ENCODE data around the gene ZNF91.
"Not testable (repeated sequence)": the region's sequence is repeated elsewhere in the genome, so short reads cannot be mapped to it uniquely, and the experiment has no call there.

The ZNF91 gene

DNA sequence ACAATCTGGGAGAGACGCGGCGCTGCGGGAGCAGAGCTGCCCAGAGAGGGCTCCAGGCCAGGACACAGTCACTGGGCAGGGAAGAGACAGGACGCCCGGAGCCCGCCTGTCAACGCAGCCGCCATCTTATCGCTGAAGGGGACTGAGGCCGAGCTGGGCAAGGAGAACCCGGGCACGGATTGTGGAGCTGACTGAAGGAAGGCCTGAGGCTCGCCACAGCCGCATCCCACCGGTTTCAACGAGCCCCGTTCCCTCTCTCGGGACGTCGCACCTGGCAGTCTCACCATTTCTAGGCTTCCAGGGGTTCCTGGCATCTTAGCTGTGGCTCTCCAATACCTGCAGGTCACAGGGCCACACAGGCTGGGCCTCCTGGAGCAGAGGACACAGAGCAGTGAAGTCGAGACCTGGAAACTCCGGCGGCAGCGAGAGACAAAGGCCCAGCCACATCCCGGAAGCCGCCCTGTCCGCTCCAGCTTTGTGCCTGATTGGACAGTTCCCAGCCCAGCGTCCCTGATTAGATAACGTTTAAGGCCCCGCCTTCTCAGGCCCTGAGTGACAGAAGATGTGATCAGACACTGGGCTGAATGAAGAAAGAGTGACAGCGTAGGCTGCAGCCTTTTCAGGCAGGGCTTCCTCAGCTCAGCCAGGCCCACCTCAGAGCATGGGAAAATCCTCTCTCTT, at the start of gene ZNF91:
Gene ZNF91 (minus strand): TSS at position 431 of the 681 bp plus-strand sequence. CDS start 117 bp downstream, at position 314.
- FAIRE-seq = peak; percentile 91
- DNase-seq (ENCODE audit: insufficient read length, low spot score) = peak; percentile 76

DNA sequence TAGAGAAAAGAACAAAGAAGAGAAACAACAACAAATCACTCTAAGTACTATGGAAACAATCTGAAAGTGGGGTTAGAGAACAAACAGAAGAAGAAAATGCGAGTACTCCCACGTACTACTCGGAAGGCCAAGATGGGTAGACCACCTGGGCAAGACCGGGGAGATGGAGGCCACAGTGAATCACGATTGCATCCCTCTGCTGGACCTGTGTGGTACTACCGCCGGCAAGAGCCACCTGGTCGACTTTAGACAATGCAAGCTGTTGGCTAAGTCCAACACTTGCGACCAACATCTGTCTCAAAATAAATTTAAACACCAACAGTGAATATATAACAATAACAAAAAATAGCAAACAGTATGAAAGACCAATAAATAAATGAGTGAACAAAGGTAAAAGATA, 45.5 kb upstream of the ZNF91 start:
- FAIRE-seq = no peak

DNA sequence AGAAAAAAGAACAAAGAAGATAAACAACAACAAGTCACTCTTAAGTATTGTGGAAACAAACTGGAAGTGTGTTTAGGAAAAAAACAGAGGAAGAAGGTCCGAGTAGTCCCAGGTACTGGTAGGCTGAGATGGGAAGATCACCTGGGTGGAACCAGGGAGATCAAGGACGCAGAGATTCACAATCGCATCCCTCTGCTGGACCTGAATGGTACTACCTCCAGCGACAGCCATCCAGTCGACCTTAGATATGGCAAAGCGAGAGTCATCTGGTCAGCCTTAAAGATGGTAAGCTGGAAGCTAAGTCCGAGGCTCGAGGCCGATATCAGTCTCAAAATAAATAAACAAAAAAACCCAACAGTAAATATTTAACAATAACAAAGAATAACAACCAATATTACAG, 44.9 kb upstream of the ZNF91 start:
- no peak for DNase-seq (ENCODE audit: insufficient read length, low spot score)
- peak; percentile 36 for FAIRE-seq

More for the DNA sequence above, 45.5 kb upstream of the ZNF91 start:
- DNase-seq (ENCODE audit: insufficient read length, low spot score) = no peak

DNA sequence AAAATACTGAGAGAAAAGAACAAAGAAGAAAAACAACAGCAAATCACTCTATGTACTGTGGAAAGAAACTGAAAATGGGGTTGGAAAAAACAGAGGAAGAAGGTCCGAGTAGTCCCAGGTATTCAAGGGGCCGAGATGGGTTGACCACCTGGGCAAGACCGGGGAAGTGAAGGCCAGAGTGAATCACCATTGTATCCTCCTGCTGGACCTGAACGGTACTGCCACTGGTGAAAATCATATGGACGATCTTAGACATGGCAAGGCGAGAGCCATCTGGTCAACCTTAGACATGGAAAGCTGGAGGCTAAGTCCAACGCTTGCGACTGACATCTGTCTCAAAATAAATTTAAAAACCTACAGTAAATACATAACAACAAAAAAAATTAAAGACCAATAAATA, 44.4 kb upstream of the ZNF91 start:
- no peak for DNase-seq (ENCODE audit: insufficient read length, low spot score)
- FAIRE-seq = no peak

DNA sequence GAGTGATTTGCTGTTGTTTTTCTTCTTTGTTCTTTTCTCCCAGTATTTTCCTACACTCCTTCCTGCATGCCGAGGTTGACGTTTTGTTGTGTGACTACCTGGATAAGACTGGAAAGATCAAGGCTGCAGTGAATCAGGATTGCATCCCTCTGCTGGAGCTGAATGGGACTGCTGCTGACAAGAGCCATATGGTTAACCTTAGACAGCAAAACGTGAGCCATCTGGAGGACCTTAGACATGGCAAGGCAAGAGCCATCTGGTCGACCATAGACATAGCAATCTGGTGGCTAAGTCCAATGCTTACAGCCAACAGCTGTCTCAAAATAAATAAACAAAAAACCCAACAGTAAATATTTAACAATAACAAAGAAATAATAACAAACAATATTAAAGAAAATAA, 42.6 kb upstream of the ZNF91 start:
- FAIRE-seq (no peak), DNase-seq (ENCODE audit: insufficient read length, low spot score) (no peak)

DNA sequence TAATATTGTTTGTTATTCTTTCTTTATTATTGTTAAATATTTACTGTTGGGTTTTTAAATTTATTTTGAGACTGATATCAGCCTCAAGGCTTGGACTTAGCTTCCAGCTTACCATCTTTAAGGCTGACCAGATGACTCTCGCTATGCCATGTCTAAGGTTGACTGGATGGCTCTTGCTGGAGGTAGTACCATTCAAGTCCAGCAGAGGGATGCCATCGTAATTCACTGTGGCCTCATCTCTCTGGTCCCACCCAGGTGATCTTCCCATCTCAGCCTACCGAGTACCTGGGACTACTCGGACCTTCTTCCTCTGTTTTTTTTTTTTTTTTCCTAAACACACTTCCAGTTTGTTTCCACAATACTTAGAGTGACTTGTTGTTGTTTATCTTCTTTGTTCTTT, 41.7 kb upstream of the ZNF91 start:
- FAIRE-seq = no peak
- no peak for DNase-seq (ENCODE audit: insufficient read length, low spot score)

DNA sequence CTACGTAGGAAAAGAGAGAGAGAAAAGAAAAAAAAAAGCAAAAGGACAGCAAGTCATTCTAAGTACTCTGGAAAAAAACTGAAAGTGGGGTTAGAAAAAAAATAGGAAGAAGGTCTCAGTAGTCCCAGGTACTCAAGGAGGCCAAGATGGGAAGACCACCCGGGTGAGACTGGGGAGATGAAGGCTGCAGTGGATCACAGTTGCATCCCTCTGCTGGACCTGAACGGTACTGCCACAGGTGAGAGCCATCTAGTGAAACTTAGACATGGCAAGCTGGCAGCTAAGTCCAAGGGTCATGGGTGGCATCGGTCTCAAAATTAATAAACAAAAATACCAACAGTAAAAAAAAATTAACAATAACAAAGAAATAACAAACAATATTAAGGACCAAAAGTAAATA, 41.0 kb upstream of the ZNF91 start:
- DNase-seq (ENCODE audit: insufficient read length, low spot score) (no peak), FAIRE-seq (no peak)

DNA sequence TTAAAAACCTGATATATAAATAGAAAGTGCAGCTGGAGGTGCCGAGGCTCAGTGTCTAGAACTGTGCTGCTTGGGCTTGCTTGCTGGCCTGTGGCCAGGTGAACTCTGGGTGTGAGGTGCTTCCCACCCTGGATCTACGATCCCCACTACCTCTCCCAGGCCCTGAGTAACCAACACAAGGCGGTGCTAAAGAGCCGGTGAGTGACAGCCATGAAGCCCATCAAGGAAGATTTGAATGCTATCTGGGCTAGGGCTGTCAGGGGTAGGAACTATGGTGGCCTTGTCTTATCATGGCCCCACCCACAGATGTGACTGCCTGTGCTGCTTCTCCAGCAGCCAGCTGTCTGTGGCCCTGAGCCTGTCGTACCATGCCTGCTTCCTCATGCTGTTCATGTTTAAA, 25.6 kb upstream of the ZNF91 start:
- DNase-seq (ENCODE audit: insufficient read length, low spot score) = no peak
- no peak for FAIRE-seq

DNA sequence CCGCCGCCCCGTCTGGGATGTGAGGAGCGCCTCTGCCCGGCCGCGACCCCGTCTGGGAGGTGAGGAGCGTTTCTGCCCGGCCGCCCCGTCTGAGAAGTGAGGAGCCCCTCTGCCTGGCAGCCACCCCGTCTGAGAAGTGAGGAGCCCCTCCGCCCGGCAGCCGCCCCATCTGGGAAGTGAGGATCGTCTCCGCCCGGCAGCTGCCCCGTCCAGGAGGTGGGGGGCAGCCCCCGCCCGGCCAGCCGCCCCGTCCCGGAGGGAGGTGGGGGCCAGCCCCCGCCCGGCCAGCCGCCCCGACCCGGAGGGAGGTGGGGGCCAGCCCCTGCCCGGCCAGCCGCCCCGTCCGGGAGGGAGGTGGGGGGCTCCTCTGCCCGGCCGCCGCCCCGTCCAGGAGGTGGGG, 24.0 kb upstream of the ZNF91 start:
- not testable (repeated sequence) for FAIRE-seq; DNase-seq (ENCODE audit: insufficient read length, low spot score)

DNA sequence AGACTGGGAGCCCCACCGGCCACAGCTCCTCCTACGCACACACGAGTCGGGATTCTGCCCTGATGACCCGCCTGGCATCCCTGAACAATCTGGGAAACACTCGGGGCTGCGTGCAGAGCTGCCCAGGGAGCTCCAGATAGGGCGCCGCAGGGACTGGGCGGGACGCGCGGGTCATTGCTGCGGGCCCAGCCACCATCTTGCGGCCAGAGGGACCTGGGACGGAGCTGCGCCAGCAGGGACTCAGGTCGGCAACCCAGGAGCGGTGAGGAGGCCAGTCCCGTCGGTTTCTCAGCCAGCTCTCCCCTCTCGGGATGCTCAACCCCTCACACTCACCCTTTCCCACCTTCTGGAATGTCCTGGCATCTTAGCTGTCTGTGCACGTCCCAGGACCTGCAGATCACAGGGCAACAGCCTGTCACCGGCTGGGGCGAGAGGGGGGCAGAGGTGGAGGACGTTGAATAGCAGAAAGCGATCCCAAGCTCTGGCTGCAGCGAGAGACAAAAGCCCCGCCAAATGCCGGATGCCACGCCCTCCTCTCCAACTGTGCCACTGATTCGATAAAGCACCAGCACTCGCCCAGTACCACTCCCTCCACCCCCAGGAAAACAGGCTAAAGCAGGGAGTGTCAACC, 20.4 kb upstream of the ZNF91 start:
- DNase-seq (ENCODE audit: insufficient read length, low spot score) (peak; percentile 69), FAIRE-seq (peak; percentile 90)

DNA sequence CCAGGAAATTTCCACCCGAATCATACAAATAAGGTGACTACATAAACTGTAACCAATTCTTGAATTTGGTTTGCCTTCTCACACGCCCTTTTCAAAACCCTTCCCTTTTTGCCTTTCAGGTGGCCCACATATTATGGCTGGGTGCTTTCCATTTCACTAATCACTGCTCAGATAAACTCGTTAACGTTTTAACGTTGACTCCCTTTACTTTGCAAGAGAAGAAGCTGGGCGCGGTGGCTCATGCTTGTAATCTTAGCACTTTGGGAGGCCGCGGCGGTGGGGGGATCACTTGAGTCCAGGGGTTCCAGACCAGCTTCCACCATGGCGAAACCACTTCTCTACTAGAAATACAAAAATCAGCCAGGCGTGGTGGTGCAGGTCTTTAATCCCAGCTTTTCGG, 19.8 kb upstream of the ZNF91 start:
- no peak for FAIRE-seq
- no peak for DNase-seq (ENCODE audit: insufficient read length, low spot score)

DNA sequence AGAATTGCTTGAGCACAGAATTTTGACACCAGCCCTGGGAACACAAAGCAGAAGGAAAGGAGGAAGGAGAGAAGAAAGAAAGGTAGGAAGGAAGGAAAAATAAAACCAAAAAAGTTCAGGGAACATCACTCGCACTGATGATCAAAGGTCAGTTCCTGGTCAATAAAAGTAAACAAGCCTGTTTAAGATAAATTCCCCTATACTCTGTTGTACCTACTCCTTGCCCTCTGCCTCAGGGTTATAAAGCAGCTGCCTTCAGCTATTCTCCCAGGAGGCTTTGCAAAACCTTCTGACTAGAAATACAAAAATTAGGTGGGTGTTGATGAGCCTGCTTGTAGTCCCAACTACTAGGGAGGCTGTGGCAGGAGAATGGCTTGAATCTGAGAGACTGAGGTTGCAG, 14.9 kb upstream of the ZNF91 start:
- FAIRE-seq = no peak

DNA sequence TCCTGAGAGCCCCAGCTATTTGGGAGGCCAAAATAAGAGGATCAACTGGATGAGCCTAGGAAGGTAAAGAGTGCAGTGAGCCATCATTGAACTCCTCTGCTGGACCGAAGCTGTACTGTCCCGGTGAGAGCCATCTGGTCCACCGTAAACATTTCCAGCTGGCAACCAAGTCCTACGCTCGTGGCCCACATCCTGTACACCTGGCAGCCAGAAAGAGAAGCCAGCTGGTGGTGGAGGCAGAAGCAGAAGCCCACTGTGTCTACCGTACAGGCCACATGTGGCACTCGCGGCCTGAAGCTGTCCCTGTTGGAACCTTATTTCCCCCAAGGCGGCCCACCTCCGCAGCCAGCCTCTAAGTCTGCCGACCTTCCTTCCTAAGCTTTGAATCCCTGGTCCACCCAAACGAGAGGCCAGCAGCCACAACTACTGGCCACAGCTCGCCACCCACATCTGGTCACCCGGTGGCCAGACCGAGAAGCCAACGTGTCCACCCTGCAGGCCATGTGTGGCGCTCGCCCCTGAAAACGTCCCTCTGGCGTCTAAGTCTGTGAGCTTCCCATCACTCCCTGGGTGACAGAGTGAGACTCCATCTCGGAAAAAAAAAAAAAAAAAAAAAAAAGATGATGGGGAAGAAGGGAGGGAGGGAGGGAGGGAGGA, 14.2 kb upstream of the ZNF91 start:
- DNase-seq (ENCODE audit: insufficient read length, low spot score) (no peak), FAIRE-seq (no peak)

More for the DNA sequence above, 14.9 kb upstream of the ZNF91 start:
- no peak for DNase-seq (ENCODE audit: insufficient read length, low spot score)

DNA sequence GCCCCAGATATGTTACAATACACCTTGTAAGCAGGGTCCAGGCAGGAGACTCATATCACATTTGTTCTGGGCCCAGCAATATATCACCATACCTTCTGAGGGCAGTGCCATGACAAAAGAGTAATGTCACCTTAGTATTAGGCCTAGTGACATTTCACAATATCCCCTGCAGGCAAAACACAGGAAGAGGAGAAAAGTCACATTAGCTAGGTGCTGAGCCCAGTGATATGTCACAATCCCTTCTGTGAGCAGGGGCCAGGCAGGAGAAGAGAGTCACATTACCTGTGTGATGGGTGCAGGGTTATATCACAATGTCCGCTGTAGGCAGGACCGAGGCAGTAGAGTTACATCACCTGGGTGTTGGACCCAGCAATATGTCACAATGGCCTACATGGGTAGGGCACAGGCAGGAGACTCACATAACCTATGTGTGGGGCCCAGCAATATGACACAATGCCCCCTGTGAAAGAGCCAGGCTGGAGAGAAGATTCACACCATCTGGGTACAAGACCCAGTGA, 12.4 kb upstream of the ZNF91 start:
- DNase-seq (ENCODE audit: insufficient read length, low spot score) (no peak), FAIRE-seq (no peak)

DNA sequence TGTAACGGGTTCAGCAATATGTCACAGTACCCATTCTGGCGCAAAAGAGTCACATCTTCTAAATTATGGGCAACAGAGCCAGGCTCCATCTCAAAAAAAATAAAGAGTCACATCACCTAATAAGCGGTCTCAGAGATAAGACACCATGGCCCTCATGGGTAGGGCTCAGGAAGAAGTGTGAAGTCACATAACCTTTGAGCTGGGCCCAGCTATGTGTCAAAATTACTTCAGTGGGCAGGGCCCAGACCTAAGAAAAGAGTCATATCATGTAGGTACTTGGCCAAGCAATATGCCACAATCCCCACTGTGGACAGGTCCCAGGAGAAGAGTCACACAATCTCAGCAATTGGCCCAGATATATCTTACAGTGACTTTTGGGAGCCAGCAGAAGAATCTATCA, 11.4 kb upstream of the ZNF91 start:
- FAIRE-seq = no peak
- no peak for DNase-seq (ENCODE audit: insufficient read length, low spot score)

DNA sequence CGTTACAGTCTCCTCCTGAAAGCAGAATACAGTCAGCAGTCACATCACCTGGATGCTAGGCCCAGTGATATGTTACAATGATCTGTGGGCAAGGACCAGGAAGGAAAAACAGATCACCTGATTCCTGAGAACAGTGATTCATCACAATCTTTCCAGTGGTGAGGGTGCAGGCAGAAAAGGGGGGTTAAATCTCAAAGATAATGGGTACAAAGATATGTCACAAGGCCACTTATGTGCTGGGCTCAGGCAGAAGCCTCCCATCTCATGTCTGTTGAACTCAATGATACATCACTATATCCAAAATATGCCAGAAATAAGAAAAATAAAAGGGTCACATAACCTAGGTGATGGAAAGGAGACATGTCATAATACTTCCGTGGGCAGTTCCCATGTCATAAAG, 10.8 kb upstream of the ZNF91 start:
- no peak for DNase-seq (ENCODE audit: insufficient read length, low spot score)
- FAIRE-seq = no peak

DNA sequence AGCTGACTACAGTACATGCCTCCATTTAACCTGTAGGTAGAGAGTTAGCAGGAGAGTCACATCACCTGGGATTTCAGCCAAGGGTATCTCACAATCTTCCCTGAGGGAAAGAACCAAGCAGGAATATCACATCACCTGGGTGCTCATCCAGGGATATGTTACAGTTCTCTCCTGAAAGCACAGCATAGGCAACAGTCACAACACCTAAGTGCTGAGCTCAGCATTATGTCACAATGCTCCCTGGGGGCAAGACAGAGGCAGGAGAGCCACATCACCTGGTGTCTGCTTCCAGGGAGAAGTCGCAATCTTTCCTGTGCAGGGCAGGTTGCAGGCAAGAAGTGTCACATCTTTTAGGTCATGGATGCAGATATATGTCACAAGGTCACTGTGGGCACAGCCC, 9.4 kb upstream of the ZNF91 start:
- FAIRE-seq = no peak
- DNase-seq (ENCODE audit: insufficient read length, low spot score) = no peak

DNA sequence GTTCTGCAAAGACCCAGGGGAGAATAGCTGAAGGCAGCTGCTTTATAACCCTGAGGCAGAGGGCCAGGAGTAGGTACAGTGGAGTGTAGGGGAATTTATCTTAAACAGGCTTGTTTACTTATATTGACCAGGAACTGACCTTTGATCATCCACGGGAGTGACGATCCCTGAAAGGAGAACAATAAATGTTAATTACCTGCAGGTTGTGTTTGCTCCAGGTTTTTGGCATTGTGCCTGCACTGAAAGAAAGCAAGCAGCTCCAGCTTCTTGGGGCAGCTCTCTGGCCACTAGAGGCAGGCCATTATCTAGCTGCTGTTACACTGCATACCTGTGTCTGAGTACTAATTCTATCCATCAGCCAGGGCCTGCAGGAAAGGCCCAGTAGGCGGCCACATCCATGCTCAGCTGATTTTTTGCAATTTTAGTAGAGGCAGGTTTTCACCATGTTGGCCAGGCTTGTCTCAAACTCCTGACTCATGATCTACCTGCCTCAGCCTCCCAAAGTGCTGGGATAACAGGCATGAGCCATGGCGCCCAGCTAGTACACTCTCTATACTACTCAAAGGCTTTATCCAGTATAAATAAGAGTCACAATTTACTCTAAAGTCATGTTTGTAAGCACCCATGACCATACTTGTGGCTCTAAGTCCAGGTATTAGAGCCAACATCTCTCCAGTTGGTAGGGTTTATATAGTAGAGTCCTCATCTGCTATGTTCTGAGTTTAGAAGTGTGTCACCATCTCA, 8.5 kb upstream of the ZNF91 start:
- FAIRE-seq = no peak
- no peak for DNase-seq (ENCODE audit: insufficient read length, low spot score)

DNA sequence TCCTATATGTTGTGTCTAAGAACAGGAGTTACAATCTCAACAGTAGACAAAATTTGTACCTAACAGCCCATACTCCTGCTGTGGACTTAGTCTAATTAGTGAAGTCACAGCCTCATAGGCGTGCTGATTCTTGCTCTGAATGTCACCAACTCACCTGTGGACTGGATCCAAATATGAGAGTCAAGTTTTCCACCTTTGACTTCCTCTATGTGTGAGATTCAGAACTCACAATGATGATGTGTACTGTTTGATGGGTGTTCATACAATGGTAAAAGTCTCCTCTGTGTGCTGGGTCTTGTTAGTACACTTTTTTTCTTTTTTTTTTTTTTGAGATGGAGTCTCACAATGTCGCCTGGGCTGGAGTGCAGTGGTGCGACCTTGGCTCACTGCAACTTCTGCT, 7.8 kb upstream of the ZNF91 start:
- DNase-seq (ENCODE audit: insufficient read length, low spot score) = no peak
- no peak for FAIRE-seq

DNA sequence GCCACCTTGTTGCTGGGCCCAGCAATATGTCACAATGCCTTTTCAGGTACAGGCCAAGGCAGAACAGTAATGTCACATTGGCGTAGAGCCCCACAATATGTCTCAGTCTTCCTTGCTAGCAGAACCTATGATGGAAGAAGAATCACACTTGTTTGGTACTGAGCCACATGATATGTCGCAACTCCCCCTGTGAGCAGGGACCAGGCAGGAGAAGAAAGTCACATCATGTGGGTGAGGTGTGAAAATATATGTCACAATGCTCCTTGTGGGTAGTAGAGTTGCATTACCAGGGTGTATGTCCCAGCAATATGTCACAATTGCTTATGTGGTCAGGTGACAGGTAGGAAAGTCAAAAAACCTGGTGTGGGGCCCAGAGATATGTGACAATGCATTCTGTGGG, 7.1 kb upstream of the ZNF91 start:
- no peak for FAIRE-seq
- no peak for DNase-seq (ENCODE audit: insufficient read length, low spot score)

DNA sequence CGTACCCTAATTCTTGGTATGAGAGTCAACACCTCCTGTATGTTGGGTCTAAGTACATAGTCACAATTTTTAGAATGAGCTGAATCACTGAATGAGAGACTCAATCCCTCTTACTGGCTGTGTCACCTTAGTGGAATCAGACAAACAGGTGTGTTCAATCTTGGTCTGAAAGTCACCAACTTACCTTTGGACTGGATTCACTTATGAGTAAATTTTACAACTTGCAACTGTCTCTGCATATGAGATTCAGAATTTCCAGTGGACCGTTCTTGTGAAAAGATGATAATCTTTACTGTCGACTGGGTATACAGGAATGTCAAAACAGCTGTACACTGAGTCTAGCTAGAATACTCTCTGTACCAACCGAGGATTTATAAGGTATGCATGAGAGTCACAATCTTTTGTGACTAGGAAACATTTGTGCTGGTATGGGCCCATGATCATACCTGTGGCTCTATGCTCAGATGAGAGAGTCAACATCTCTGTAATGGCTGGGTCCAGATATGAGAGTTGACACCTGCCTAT, 5.9 kb upstream of the ZNF91 start:
- FAIRE-seq (no peak), DNase-seq (ENCODE audit: insufficient read length, low spot score) (no peak)
